Measurements from ENCODE around the gene PEMT. TPM values are rescaled to one million over a fixed set of nuclear protein-coding genes. Genes with fewer than 3 reads are reported as not detected.

PEMT gene
- total and polyA plus RNA-seq, 2 of the 4 experiments (the other 2 are of a cell fraction) = 23.3 to 49.5 TPM

DNA sequence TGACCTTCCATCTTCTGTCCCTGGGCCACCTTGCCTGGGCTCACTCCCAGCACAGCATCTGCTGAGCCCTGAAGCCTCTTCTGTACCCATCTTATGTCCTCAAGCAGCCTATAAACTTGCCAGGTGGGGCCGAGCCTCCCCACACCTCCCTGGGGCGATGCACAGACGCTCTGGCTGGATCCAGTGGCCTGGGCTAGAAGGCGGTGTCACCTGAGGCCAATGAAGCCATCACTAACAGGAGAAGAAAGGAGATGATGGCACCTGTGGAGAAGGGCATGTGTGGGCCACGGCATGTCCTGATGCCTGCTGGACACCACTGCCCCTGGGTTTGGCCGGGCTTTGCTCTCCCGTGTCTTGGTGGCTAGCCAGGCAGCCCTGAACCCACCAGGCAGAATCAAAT, 45.5 kb downstream of the PEMT start:
- dilution Hi-C loops (cut with HindIII; ENCODE audit: low sequenced_read_pairs, unreplicated experiment) = no loop called here
- Histone ChIP-seq H3K27me3 (ENCODE audit: control insufficient read depth, insufficient read depth, low read length) (no peaks in the 10 kb centered on the region), H3K27ac (ENCODE audit: insufficient read depth, low read length) (no peak overlapping the region), H2BK15ac (ENCODE audit: low read depth, low read length) (no peak overlapping the region), H3K4me2 (ENCODE audit: low read depth, low read length) (no peak overlapping the region), H2BK120ac (ENCODE audit: low read depth, low read length) (no peak overlapping the region), H3K56ac (ENCODE audit: extremely low read depth, insufficient read depth, low read length) (no peak overlapping the region), H2AFZ (replicated peaks; ENCODE audit: low read length, poor library complexity) (no peak overlapping the region), H4K8ac (ENCODE audit: low read depth in 2 of 2, low read length in 2 of 2) (no peak overlapping the region), H3K9me3 (ENCODE audit: control insufficient read depth, insufficient read depth, low read length) (no peaks in the 10 kb centered on the region), H3K14ac (replicated peaks; ENCODE audit: low read depth, low read length) (no peak overlapping the region), H2AK5ac (ENCODE audit: low read depth, low read length) (peak overlapping the region; percentile 39; the same call in 1 of the 2 replicates), H3K18ac (ENCODE audit: low read depth, low read length) (no peak overlapping the region), H3K4me3 (ENCODE audit: insufficient read depth, low read depth, low read length) (no peak overlapping the region), H3K79me1 (ENCODE audit: low read depth in 1 of 2, low read length in 2 of 2) (no peaks in the 10 kb centered on the region), H3K36me3 (ENCODE audit: control insufficient read depth, insufficient read depth, low read length) (no peaks in the 10 kb centered on the region), H4K5ac (ENCODE audit: low read depth, low read length) (no peak overlapping the region), H4K20me1 (ENCODE audit: insufficient read depth, low read length) (peaks cover 9% of the 10 kb centered on the region), H2BK20ac (ENCODE audit: low read depth, low read length) (no peak overlapping the region), H2AK9ac (replicated peaks; ENCODE audit: low read depth, low read length, poor library complexity) (peak overlapping the region; percentile 29), H3K9ac (ENCODE audit: low read depth, low read length) (no peak overlapping the region), H4K91ac (ENCODE audit: insufficient read depth, low read depth, low read length) (no peak overlapping the region), H2BK5ac (ENCODE audit: low read depth, low read length, poor library complexity, severe bottlenecking) (no peak overlapping the region), H3K4ac (ENCODE audit: low read depth, low read length) (no peak overlapping the region), H3K9me1 (ENCODE audit: insufficient read depth, low read length) (peaks cover 12% of the 10 kb centered on the region), H3K23ac (ENCODE audit: low read depth, low read length) (0 out of 2 replicates have a peak overlapping the region, but pooled peaks have one; percentile 71), H3K4me1 (ENCODE audit: control insufficient read depth, insufficient read depth, low read length) (peaks cover 9% of the 10 kb centered on the region)
- ChIA-PET POLR2A (ENCODE audit: unreplicated experiment) (no interaction called here), CTCF (no interaction called here)
- DNase-seq (no peak), ATAC-seq (ENCODE audit: low read depth) (no peak)
- intact Hi-C loops (cut with micrococcal nuclease) = no loop called here
- 93% methylated on average over 4 of the region's 7 CpGs; no CpG with 5 or more reads in 1 of the 2 experiments for WGBS, 2 experiments (ENCODE audit: extremely low coverage in 2 of 2, insufficient read length in 1 of 2)
- TF ChIP-seq RFX5 (IDR thresholded peaks at IDR 0.05; ENCODE audit: low read depth, low read length) (no peak), RAD21 (IDR thresholded peaks at IDR 0.05; ENCODE audit: low read length) (no peak), MAZ (IDR thresholded peaks at IDR 0.05; ENCODE audit: borderline replicate concordance, low read depth, low read length) (no peak)
- in situ Hi-C loops (cut with MboI; ENCODE audit: low sequenced_read_pairs) = no loop called here
- BruUV-seq (replicated peaks) = no TSS peak

Measured in IMR-90 (cell line).